Dermis microvascular lymphatic vessel endothelial cell (primary cell): Measurements from ENCODE around the gene GPR137C. TPM values are rescaled to one million over a fixed set of nuclear protein-coding genes. Genes with fewer than 3 reads are reported as not detected.
A peak's percentile ranks its signal among the peaks of the same experiment; 100 is the strongest.

Experiments
- DNase-seq, 2 donors: peaks; one replicate each; pipeline versions ENCODE4 v3.0.0 to v3.0.0-alpha.2; 2010; ENCODE audit warnings: low read depth in 2 of 2
- total RNA-seq: library from RNA; depleted of rRNA; stranded (reverse); fragments of >200 nt; gene quantifications from 2 replicates; pipeline ENCODE4 v1.2.1, GENCODE V29; 2014

Gene GPR137C
- 0.77 and 1.3 TPM in 2 replicates for total RNA-seq

DNA sequence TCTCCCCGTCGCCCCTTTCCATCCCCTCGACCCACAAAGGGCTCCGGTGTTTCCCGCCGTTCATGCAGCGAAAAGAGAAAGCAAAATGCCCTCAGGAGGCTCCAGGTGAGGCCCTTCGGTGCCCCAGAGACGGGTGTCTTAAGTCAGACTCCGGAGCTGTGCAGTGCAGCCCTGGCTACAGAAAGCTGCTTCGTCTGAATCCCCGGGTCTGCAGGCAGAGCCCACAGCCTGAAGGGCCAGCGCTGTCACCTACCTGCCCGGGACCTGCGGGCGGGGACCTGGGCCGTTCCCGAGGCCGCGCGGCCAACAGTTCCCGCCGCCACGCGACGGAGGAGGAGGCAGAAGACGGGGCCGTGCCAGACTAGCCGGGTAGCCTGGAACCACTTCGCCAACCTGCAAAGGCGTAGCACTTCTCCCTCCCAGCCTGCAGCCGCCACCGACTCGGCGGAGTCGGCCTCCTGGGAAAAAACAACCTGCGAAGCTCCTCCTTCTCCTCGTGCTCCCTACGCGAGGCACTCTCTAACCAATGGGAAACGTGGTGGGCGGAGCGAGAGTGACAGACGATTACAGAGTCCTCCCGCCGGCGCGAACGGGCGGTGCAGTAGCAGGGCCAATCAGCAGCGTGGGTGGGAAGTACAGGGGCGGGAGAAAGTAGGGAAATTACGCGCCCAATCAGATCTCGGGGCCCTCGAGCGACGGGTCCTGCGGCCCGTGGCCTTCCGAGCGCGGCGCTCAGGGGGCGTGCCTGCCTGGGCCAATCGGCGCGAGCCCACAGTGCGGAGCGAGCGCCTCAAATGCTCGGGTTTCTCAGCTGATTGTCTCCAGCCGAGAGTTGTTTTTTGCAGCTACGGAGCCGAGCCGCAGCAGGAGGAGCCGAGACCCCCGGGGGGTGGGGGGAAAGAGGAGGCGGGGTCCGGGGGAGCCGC, at the start of gene GPR137C, which contains the start of gene TXNDC16:
Gene GPR137C (plus strand): TSS at position 774 of the 926 bp plus-strand sequence. CDS start 312 bp downstream, outside the sequence.
Gene TXNDC16 (minus strand): TSS at position 443 of the 926 bp plus-strand sequence. CDS start 8,948 bp downstream, outside the sequence.
- DNase-seq, result peak; percentile 98 to 100

- DNase-seq, result no peak
Measured at GRCh38 chr14:52513249-52513648, 39.4 kb upstream of the GPR137C start.

DNA sequence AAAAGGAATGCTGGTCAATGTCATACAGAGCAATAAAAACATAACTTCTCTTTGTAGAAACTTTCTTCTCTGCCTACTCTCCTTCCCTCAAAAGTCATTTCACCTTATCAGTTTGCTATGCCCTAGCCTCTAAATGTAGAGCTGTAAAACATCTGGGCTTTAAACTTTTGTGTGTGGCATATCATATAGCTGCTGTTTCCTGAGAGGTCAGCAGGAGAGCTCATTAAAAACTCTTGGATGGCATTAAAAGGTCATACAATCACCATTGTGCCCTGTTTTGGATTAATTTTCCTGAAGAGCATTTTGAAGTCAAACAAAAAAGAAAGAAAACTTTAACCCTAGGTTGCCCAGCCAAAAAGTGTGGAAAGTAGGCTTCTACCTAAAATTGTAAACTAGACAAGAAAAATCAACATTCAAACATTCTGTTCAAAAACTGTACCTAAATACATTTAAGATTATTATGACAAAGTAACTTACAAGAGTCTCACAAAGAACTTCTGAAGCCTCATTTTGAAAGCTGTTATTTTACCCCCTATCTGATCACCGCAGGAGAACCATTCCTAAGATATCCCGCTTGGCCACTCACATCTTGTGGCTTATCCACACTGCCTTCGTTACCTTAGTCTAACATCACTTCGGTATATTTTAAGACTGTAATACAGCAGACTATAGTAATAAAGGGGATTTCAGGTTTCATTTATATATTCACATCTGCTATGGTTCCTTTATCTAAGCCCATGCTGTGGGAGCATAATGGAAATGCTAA, 38.4 kb upstream of the GPR137C start:
- no peak for DNase-seq

DNA sequence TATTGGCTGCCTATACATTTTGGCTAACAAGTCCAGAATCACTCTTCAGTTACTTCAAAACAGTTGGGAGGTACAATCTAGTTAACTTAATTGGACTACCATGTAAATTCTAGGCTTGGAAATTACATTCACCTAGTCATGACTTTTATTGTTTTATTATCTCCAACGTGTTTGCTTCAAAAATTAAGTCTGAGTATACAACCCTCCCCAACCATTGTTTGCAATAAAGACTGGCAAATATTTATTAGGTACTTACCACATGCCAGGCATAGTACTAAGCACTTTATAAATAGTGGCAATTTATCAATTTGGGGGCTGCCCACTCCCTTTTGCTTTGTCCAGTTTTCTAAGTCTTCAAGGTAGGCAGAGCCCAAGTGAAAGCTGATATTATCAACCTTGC, 30.6 kb upstream of the GPR137C start:
- DNase-seq, result no peak

DNA sequence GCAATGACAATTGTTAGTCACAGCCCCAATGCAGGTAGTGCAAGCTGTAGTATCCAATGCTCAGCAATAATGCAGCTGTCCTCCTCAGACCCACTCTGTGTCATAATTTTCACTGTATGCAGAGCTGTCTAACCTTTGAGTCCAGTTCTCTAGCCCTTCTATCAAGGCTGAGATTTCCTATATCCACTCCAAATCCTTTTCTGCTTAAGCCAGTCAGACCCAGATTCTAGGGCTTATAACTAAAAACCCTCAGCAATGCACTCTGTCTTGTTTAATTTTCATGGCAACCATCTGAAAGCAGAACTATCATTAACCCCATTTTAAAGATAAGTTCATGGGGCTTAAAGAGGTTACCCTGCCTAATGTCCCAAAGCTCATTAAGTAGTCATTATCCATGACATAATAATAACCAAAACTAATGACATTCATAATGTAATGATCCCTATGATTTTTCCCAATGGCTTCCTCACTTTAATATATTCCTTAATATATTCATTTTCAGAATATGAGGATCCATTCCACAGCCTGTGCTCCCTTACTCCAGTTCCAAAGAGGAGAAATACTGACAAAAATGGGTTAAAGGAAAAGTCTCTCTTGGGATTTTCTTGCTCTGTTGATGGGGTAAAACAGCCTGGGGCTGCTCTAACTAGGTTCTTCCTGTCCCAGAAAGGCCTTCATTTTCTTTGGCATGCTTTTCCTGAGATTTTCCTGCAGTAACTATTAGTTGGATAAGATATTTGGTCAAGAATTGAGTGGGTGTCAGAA, 29.9 kb upstream of the GPR137C start:
- no peak for DNase-seq

DNA sequence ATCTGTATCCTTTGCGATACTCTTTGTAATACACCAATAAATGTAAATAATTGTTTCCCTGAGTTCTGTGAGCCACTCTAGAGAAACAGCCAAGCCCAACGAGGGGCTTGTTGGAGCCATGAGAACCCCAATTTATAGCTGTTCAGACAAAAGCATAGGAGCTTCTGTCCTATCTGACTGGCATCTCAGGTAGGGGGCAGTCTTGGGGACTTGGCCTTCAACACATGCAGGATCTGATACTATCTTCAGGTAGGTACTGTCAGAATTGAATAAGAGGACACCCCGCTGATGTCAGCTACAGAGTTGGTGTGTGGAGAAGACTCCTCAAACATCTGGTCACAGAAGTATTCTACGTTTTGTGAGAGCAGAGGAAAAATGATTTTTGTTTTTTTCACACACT, 25.6 kb upstream of the GPR137C start:
- DNase-seq, result no peak

GRCh38 chr14:52531481-52531880, 21.2 kb upstream of the GPR137C start:
- no peak for DNase-seq

GRCh38 chr14:52536269-52536668, 16.4 kb upstream of the GPR137C start:
- DNase-seq, result no peak

DNA sequence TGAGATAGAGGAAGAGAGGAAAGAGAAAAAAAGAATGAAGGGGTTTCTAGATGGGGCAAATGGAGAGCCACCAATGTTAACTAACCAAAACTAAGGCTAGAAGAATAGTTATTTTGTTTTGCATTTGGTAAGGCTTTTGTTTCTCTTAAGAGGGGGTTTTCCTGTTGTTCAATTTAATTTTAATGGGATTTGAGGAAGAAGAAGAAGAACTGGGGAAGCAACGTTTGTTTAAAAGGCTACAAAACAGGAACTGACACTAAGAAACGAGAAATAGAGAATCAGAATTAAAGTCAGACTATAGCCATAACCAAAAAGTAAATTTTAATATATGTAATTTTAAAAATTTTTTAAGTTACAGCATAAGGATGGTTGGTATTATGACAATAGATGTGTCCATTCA, 14.0 kb upstream of the GPR137C start:
- DNase-seq, result no peak

GRCh38 chr14:52545584-52546317, 6.9 kb upstream of the GPR137C start:
- no peak for DNase-seq

DNA sequence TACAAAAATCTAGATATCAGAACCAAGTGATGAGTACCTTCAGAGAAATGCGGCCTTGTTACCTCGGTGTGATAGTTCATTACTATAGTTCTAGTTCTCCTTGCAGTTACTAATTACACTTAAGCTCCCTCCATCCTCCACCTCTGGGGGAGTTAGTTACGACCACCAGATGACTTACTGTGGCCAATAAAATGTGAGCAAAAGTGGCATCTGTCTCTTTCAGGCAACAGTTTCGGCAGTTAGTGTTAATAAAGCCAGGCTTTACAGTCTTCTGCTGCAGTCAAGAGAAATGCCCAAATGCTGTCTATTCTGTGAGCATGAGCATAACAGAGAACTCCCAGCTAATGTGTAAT, 6.3 kb upstream of the GPR137C start:
- DNase-seq, result no peak

DNA sequence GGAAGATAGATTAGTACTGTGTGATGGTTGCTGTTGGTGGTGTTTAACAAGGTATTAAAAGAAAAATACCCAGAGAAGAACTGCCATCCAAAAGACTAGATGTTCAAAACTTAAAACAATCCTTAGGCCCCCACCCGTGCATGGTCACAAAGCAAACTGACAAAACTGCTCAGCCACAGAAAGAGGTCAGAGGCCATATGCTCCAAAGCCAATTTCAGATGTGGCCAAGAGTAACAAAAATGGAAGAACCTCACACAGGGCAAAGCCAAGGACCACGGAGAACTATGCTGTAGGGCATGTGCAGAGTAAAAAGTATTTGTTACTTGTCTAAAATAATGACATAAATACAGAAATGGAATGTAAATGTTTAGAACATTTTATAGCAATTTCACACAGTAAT, 5.6 kb upstream of the GPR137C start:
- no peak for DNase-seq

GRCh38 chr14:52547526-52547925, 5.1 kb upstream of the GPR137C start:
- no peak for DNase-seq

- DNase-seq, result no peak
Measured at GRCh38 chr14:52550661-52551060, 2.0 kb upstream of the GPR137C start.

DNA sequence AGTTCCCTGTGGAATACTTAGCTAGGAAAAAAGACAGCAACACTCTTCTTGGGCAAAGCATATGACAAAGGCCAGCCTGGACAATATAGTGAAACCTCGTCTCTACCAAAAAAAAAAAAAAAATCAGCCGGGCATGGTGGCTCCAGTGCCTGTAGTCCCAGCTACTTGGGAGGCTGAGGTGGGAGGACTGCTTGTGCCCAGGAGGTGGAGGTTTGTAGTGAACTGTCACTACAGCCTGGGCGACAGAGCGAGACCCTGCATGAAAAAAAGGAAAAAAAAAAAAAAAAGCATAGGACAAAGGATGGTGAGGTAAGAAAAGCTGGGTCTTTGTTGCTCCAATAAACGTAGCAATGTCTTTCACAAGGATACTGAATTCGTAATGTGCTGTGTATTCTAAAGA, 1.4 kb upstream of the GPR137C start:
- DNase-seq, result no peak

DNA sequence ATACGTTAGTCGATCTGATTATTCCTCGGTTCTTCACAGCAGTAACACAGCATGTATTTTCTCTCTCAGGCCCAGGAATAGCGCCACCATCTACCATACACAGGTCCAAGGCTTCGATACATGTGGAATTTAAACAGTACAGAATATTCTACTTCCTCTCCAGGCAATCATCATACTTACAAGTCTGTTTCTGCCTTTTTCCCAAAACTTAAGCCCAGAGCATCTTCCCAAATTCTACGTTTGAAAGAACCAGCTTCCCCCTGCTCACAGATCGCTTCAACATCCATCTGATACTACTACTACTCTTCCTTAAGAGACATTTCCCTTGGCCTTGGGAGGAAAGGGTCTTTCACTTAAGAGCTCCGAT, 957 bp upstream of the GPR137C start:
- DNase-seq, result peak in 1 of 2 donors; percentile 47

GRCh38 chr14:52553002-52553670, 500 bp downstream of the GPR137C start:
- DNase-seq, result no peak

- peak; percentile 84 to 93 for DNase-seq
Measured at GRCh38 chr14:52553671-52554575, 1.3 kb downstream of the GPR137C start.

- DNase-seq, result no peak
Measured at GRCh38 chr14:52558688-52559087, 6.1 kb downstream of the GPR137C start.
